Measurements from ENCODE around the gene LRPPRC.

DNA sequence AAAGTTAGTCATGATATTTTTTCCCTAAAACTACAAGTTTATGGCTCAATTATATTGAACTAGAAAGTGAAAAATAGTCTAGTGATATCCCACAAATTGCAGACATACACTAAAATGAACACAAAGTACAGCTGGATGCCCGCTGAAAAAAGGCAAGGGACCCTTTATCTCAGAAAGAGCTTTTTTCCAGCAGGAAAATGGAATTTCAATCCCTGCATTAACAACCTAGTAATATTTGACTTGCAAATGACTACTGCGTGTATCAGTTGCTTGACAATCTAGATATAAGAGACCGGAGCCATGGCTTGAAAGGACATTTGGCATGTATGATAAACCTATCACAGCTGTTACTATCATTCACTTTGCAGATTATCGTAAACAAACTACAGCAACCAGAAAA lies 49.1 kb downstream of the LRPPRC start:
- TF ChIP-seq CTCF (conservative IDR thresholded peaks at IDR 0.05) (no peak), EZH2 (IDR thresholded peaks at IDR 0.05; ENCODE audit: low read depth) (no peak)

Data from PC-9 (cell line).